PC-9 (cell line): ENCODE data around the gene NR4A3. TPM values are rescaled to one million over a fixed set of nuclear protein-coding genes. Genes with fewer than 3 reads are reported as not detected.

Experiments used
- BruUV-seq: library from RNA; stranded (reverse); fragments of 400-500 nt; replicated peaks from 2 replicates; lab custom pipeline; 2021; lab: Mats Ljungman, UMichigan
- CTCF ChIA-PET: fragments of 300-600 bp; sonication (Branson Sonifier 250); formaldehyde crosslinking; loops from one replicate; lab custom pipeline; 2022; ENCODE audit warnings: antibody characterized with exemption; lab: Charles Lee
- POLR2A ChIA-PET: fragments of 300-600 bp; sonication (Branson Sonifier 250); formaldehyde crosslinking; loops from one replicate; lab custom pipeline; 2022; ENCODE audit warnings: antibody characterized with exemption; ENCODE audit not compliant: unreplicated experiment; lab: Charles Lee
- DNase-seq, 2 experiments: peaks; one replicate each; pipeline versions ENCODE4 v3.0.0 to v3.0.0-alpha.2; 2015 to 2022; ENCODE audit warnings: mixed read lengths in 1 of 2
- H2AFZ ChIP-seq: fragments of 200-600 bp; sonication (generic); 2 replicates; pipeline ENCODE4 v1.8.1; 2017; ENCODE audit warnings: antibody characterized with exemption
- H3F3A ChIP-seq: fragments of 200-600 bp; sonication (generic); 2 replicates; pipeline ENCODE4 v1.8.1; 2017; ENCODE audit warnings: antibody characterized with exemption, mild to moderate bottlenecking, low read depth; ENCODE audit not compliant: insufficient read depth
- H3K27ac ChIP-seq: fragments of 200-600 bp; sonication (generic); 2 replicates; pipeline ENCODE4 v1.6.1; 2016; ENCODE audit warnings: mixed run types
- H3K27me3 ChIP-seq: fragments of 200-600 bp; sonication (generic); 2 replicates; pipeline ENCODE4 v1.6.1; 2016; ENCODE audit warnings: low read depth, mixed run types; ENCODE audit not compliant: insufficient read depth
- H3K36me3 ChIP-seq: fragments of 200-600 bp; sonication (generic); 2 replicates; pipeline ENCODE4 v1.6.1; 2016; ENCODE audit warnings: low read depth, mixed run types
- H3K4me1 ChIP-seq: fragments of 200-600 bp; sonication (generic); replicated peaks from 2 replicates; pipeline ENCODE4 v1.6.1; 2016; ENCODE audit warnings: mixed run types; ENCODE audit not compliant: insufficient read depth
- H3K4me2 ChIP-seq: fragments of 200-600 bp; sonication (generic); 2 replicates; pipeline ENCODE4 v1.6.1; 2017; ENCODE audit warnings: mixed run types
- H3K4me3 ChIP-seq: fragments of 200-600 bp; sonication (generic); 2 replicates; pipeline ENCODE4 v1.6.1; 2016; ENCODE audit warnings: mixed run types
- H3K79me2 ChIP-seq: fragments of 200-600 bp; sonication (generic); 2 replicates; pipeline ENCODE4 v1.6.1; 2017; ENCODE audit warnings: low read depth, mixed run types
- H3K9me2 ChIP-seq: fragments of 200-600 bp; sonication (generic); 2 replicates; pipeline ENCODE4 v1.8.1; 2017; ENCODE audit warnings: mild to moderate bottlenecking; ENCODE audit not compliant: insufficient read depth
- H3K9me3 ChIP-seq: fragments of 200-600 bp; sonication (generic); 2 replicates; pipeline ENCODE4 v1.8.1; 2016; ENCODE audit warnings: low read depth; ENCODE audit not compliant: insufficient read depth
- H4K20me1 ChIP-seq: fragments of 200-600 bp; sonication (generic); 2 replicates; pipeline ENCODE4 v1.8.1; 2017; ENCODE audit not compliant: insufficient read depth
- CTCF ChIP-seq: fragments of 200-600 bp; sonication (generic); conservative IDR thresholded peaks from 2 replicates; pipeline ENCODE4 v1.6.1; 2017; ENCODE audit warnings: mixed run types, antibody characterized with exemption, mild to moderate bottlenecking, moderate library complexity
- EZH2 ChIP-seq: fragments of 200-600 bp; sonication (generic); IDR thresholded peaks from 2 replicates; pipeline ENCODE4 v1.8.0; 2017; ENCODE audit warnings: antibody characterized with exemption, low read depth
- intact Hi-C: fragments of 100-400 bp; cut with micrococcal nuclease; formaldehyde crosslinking; loops from one replicate; pipeline ENCODE4 v1.10.0; 2022; ENCODE audit not compliant: unreplicated experiment
- total RNA-seq: library from RNA; stranded (reverse); gene quantifications from 2 replicates; pipeline ENCODE4 v1.2.3, GENCODE V29; 2021

Gene NR4A3
- total RNA-seq, 1 experiment from 2014 or later, result not detected

GRCh38 chr9:99782962-99783718, 38.5 kb upstream of the NR4A3 start:
- Histone ChIP-seq H2AFZ (no peak overlapping the region), H3K36me3 (no peaks in the 10 kb centered on the region), H3K27me3 (no peaks in the 10 kb centered on the region), H3K9me2 (peaks cover 10% of the 10 kb centered on the region; the same call in 1 of the 2 replicates), H3K79me2 (no peaks in the 10 kb centered on the region), H3K9me3 (no peaks in the 10 kb centered on the region), H3K4me2 (no peak overlapping the region), H3F3A (no peaks in the 10 kb centered on the region), H3K4me1 (peaks cover 2% of the 10 kb centered on the region), H4K20me1 (no peaks in the 10 kb centered on the region), H3K27ac (no peak overlapping the region), H3K4me3 (no peak overlapping the region)
- ChIA-PET POLR2A (no interaction called here), CTCF (no interaction called here)
- DNase-seq, result no peak
- BruUV-seq, result no TSS peak
- TF ChIP-seq CTCF (no peak), EZH2 (no peak)
- intact Hi-C loops, result no loop called here

GRCh38 chr9:99783799-99784198, 37.9 kb upstream of the NR4A3 start:
- DNase-seq, result no peak
- H3K4me3 ChIP-seq, result no peak overlapping the region
- H4K20me1 ChIP-seq, result no peaks in the 10 kb centered on the region
- BruUV-seq, result no TSS peak
- no peaks in the 10 kb centered on the region for H3K9me3 ChIP-seq
- H2AFZ ChIP-seq, result no peak overlapping the region
- H3K27ac ChIP-seq, result no peak overlapping the region
- POLR2A ChIA-PET, result no interaction called here
- no peaks in the 10 kb centered on the region for H3K79me2 ChIP-seq
- TF ChIP-seq CTCF (no peak), EZH2 (no peak)
- H3K9me2 ChIP-seq, result peaks cover 10% of the 10 kb centered on the region; the same call in 1 of the 2 replicates
- H3K36me3 ChIP-seq, result no peaks in the 10 kb centered on the region
- H3K4me1 ChIP-seq, result no peaks in the 10 kb centered on the region
- intact Hi-C loops, result no loop called here
- CTCF ChIA-PET, result no interaction called here
- H3K27me3 ChIP-seq, result no peaks in the 10 kb centered on the region
- no peaks in the 10 kb centered on the region for H3F3A ChIP-seq
- no peak overlapping the region for H3K4me2 ChIP-seq

DNA sequence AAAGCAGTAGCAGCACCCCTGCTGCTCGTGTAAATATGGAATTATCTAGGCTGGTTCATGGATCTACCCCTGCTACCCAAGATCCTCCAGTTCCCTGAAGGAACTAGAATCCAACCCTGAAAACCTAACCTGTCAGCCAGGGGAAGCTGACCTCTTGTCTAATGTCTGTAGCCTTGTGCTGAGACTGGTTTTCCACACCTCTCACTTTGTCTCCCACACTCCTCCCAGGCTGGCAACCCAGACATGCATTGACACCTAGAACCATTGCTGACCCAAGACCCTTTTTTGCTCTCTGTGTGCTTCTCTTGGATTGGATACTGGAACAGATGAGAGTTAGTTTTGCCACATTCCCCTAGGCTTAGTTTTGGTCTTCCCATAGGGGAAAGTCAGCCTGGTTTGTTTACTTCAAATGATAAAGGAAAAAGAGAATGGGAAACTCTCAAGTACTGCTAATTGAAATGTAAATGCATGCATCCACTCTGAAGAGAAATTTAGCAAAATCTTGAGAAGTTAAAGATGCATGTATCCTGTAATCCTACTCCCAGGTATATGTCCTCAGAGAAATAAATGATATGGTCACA, 36.6 kb upstream of the NR4A3 start:
- H3K27me3 ChIP-seq, result no peaks in the 10 kb centered on the region
- no TSS peak for BruUV-seq
- H2AFZ ChIP-seq, result no peak overlapping the region
- no peak for DNase-seq
- H4K20me1 ChIP-seq, result no peaks in the 10 kb centered on the region
- no peak overlapping the region for H3K4me2 ChIP-seq
- H3K27ac ChIP-seq, result no peak overlapping the region
- H3K9me2 ChIP-seq, result peaks cover 10% of the 10 kb centered on the region; the same call in 1 of the 2 replicates
- H3K79me2 ChIP-seq, result no peaks in the 10 kb centered on the region
- no peaks in the 10 kb centered on the region for H3K9me3 ChIP-seq
- intact Hi-C loops, result no loop called here
- no peak overlapping the region for H3K4me3 ChIP-seq
- ChIA-PET POLR2A (no interaction called here), CTCF (no interaction called here)
- H3K36me3 ChIP-seq, result no peaks in the 10 kb centered on the region
- H3F3A ChIP-seq, result no peaks in the 10 kb centered on the region
- TF ChIP-seq EZH2 (no peak), CTCF (no peak)
- H3K4me1 ChIP-seq, result no peaks in the 10 kb centered on the region
